HepG2 (cell line): Measurements from ENCODE around the gene CPNE5. TPM values are rescaled to one million over a fixed set of nuclear protein-coding genes. Genes with fewer than 3 reads are reported as not detected.

Experiments
- ARHGAP35 ChIP-seq: sonication (generic); formaldehyde crosslinking; IDR thresholded peaks from 2 replicates; pipeline ENCODE4 v1.9.0; 2022; ENCODE audit warnings: mild to moderate bottlenecking, inconsistent platforms, moderate library complexity, missing genetic modification reagents, borderline replicate concordance
- PCBP2 ChIP-seq: fragments of 200-400 bp; formaldehyde crosslinking; optimal IDR thresholded peaks from 2 replicates; pipeline ENCODE3; 2018; ENCODE audit warnings: low read length, low read depth; ENCODE audit not compliant: poor library complexity, severe bottlenecking
- PHF20 ChIP-seq: sonication (generic); formaldehyde crosslinking; IDR thresholded peaks from 2 replicates; pipeline ENCODE4 v1.5.0; 2020; ENCODE audit warnings: mild to moderate bottlenecking, missing genetic modification reagents
- SMC3 ChIP-seq: IDR thresholded peaks from 2 replicates; pipeline ENCODE4 v1.6.1; 2011; ENCODE audit warnings: low read length, improper control_type of control experiment
- SUZ12 ChIP-seq: fragments of 150-350 bp; IDR thresholded peaks from 2 replicates; pipeline ENCODE4 v1.6.1; 2014; ENCODE audit warnings: low read depth, low read length
- TBX2 ChIP-seq: sonication (generic); formaldehyde crosslinking; IDR thresholded peaks from 2 replicates; pipeline ENCODE4 v1.5.0; 2020; ENCODE audit warnings: missing genetic modification reagents, mild to moderate bottlenecking, borderline replicate concordance
- TCF12 ChIP-seq, 2 experiments: fragments of 450-650 bp in 1 of 2; sonication (generic) in 1 of 2; formaldehyde crosslinking in 1 of 2; IDR thresholded peaks; 2 replicates each; pipeline versions ENCODE4 v1.6.1 to v1.8.0; 2017 to 2022; ENCODE audit warnings: antibody characterized with exemption in 1 of 2, mild to moderate bottlenecking in 1 of 2, missing genetic modification reagents in 1 of 2, moderate library complexity in 1 of 2
- ZKSCAN8 ChIP-seq: IDR thresholded peaks from 2 replicates; pipeline ENCODE4 v1.6.1; 2016; ENCODE audit warnings: borderline replicate concordance, missing genetic modification reagents, missing compliant biosample characterization
- ZNF253 ChIP-seq: sonication (generic); formaldehyde crosslinking; IDR thresholded peaks from 2 replicates; pipeline ENCODE4 v1.8.0; 2022; ENCODE audit warnings: mild to moderate bottlenecking, missing genetic modification reagents, borderline replicate concordance
- ZNF678 ChIP-seq: sonication (generic); formaldehyde crosslinking; IDR thresholded peaks from 2 replicates; pipeline ENCODE4 v1.4.0; 2020; ENCODE audit warnings: mild to moderate bottlenecking, missing genetic modification reagents
- polyA plus RNA-seq, 8 experiments: library from polyadenylated mRNA; depleted of rRNA in 3 of 8; stranded (reverse) in 7 of 8; unstranded in 1 of 8; fragments of >200 nt; fragmentation: Illumina TruSeq in 4 of 8; extraction: Trizol in 4 of 8; gene quantifications; 2 replicates each; pipeline versions ENCODE4 v1.2.1 to v1.2.3, GENCODE V29; 2011 to 2016; ENCODE audit warnings: low read depth in 4 of 8, missing spikeins in 1 of 8, mixed read lengths in 1 of 8; ENCODE audit not compliant: insufficient read depth in 1 of 8
- total RNA-seq, 5 experiments: library from RNA; depleted of rRNA; stranded (reverse); fragments of >200 nt; fragmentation: Illumina TruSeq; extraction: Trizol; gene quantifications; 2 replicates each; pipeline ENCODE4 v1.2.3, GENCODE V29; 2016; ENCODE audit warnings: low read depth in 1 of 5
- TF ChIP-seq, protein P1 (sequence below): sonication (generic); formaldehyde crosslinking; IDR thresholded peaks from 2 replicates; pipeline ENCODE4 v1.5.0; 2020; ENCODE audit warnings: mild to moderate bottlenecking, missing genetic modification reagents
- TF ChIP-seq, protein P2 (sequence below): sonication (generic); formaldehyde crosslinking; IDR thresholded peaks from 2 replicates; pipeline ENCODE4 v1.5.0; 2020; ENCODE audit warnings: missing genetic modification reagents
- TF ChIP-seq, protein P3 (sequence below): sonication (generic); formaldehyde crosslinking; IDR thresholded peaks from 2 replicates; pipeline ENCODE4 v1.4.0; 2020; ENCODE audit warnings: missing genetic modification reagents
- TF ChIP-seq, protein P4 (sequence below): sonication (generic); formaldehyde crosslinking; IDR thresholded peaks from 2 replicates; pipeline ENCODE4 v1.5.0; 2020; ENCODE audit warnings: mild to moderate bottlenecking, missing genetic modification reagents
- TF ChIP-seq, protein P5 (sequence below): IDR thresholded peaks from 2 replicates; pipeline ENCODE4 v1.6.1; 2016; ENCODE audit warnings: low read depth, missing genetic modification reagents, missing compliant biosample characterization

CPNE5 gene
- total and polyA plus RNA-seq, 2 of the 13 experiments (the other 11 are each of a cell fraction or from before 2014, with no cell fraction given): 0.16 TPM; not detected in 1

DNA sequence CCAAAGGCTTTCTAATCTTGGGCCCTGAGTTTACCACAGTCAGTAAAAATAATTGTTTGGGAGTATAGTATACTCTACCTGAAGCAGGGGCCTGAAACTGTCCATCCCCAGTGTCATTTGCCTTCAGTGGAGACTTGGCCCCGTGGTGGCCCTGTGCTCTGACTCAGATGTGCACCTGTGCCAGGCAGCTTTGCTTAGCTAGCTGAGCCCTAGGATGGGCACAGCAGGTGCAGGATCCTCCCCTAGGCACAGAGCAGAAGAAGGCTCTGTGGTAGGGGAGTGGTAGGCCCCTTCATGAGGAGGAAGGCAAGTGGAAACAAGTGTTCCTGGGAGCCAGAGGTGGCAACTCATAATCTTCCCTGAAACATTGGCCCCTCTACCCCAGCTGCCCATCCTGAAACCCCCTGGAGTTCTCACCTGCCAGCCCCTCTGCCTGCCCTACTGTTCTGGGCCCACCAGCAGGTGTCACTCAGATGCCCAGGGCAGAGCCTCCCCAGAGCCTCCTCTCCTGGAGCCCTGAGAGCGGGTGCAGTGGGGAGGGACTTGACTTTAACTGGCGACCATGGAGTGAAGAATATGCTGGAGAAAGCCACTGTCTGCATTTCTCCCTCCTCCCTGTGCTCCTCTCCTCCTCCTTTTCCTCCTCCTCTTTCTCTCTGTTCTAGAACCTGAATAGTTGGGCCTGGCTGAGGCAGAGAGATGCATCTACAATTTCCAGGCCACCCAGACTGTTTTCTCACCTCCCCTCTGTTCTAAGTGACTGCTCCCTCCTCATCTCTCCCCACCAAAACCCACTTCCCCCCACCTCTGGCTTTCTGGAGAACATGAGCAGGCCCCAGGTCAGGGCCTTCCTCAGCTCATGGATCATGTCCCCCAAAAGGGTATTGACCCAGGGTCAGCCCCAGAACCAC lies 2.9 kb downstream of the CPNE5 start (continued):
- TF ChIP-seq, protein P1, sequence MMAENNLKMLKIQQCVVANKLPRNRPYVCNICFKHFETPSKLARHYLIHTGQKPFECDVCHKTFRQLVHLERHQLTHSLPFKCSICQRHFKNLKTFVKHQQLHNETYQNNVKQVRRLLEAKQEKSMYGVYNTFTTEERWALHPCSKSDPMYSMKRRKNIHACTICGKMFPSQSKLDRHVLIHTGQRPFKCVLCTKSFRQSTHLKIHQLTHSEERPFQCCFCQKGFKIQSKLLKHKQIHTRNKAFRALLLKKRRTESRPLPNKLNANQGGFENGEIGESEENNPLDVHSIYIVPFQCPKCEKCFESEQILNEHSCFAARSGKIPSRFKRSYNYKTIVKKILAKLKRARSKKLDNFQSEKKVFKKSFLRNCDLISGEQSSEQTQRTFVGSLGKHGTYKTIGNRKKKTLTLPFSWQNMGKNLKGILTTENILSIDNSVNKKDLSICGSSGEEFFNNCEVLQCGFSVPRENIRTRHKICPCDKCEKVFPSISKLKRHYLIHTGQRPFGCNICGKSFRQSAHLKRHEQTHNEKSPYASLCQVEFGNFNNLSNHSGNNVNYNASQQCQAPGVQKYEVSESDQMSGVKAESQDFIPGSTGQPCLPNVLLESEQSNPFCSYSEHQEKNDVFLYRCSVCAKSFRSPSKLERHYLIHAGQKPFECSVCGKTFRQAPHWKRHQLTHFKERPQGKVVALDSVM (CRISPR knock-in tag): peak; percentile 54; the same call in 1 of the 2 replicates
- TF ChIP-seq TBX2: 0 out of 2 replicates have a peak, but pooled peaks have one; percentile 22
- no peak for TF ChIP-seq ARHGAP35 (CRISPR knock-in tag)
- TF ChIP-seq PCBP2: no peak
- TF ChIP-seq, protein P2, sequence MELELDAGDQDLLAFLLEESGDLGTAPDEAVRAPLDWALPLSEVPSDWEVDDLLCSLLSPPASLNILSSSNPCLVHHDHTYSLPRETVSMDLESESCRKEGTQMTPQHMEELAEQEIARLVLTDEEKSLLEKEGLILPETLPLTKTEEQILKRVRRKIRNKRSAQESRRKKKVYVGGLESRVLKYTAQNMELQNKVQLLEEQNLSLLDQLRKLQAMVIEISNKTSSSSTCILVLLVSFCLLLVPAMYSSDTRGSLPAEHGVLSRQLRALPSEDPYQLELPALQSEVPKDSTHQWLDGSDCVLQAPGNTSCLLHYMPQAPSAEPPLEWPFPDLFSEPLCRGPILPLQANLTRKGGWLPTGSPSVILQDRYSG: no peak
- no peak for TF ChIP-seq ZNF253 (CRISPR knock-in tag)
- no peak for TF ChIP-seq SUZ12
- TF ChIP-seq ZNF678 (CRISPR knock-in tag): no peak
- TF ChIP-seq SMC3: peak; percentile 10; the same call in 1 of the 2 replicates
- TF ChIP-seq, protein P3, sequence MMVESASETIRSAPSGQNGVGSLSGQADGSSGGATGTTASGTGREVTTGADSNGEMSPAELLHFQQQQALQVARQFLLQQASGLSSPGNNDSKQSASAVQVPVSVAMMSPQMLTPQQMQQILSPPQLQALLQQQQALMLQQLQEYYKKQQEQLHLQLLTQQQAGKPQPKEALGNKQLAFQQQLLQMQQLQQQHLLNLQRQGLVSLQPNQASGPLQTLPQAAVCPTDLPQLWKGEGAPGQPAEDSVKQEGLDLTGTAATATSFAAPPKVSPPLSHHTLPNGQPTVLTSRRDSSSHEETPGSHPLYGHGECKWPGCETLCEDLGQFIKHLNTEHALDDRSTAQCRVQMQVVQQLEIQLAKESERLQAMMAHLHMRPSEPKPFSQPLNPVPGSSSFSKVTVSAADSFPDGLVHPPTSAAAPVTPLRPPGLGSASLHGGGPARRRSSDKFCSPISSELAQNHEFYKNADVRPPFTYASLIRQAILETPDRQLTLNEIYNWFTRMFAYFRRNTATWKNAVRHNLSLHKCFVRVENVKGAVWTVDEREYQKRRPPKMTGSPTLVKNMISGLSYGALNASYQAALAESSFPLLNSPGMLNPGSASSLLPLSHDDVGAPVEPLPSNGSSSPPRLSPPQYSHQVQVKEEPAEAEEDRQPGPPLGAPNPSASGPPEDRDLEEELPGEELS (CRISPR knock-in tag): no peak
- TF ChIP-seq, protein P4, sequence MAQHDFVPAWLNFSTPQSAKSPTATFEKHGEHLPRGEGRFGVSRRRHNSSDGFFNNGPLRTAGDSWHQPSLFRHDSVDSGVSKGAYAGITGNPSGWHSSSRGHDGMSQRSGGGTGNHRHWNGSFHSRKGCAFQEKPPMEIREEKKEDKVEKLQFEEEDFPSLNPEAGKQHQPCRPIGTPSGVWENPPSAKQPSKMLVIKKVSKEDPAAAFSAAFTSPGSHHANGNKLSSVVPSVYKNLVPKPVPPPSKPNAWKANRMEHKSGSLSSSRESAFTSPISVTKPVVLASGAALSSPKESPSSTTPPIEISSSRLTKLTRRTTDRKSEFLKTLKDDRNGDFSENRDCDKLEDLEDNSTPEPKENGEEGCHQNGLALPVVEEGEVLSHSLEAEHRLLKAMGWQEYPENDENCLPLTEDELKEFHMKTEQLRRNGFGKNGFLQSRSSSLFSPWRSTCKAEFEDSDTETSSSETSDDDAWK: no peak
- TF ChIP-seq TCF12 (IDR thresholded peaks at IDR 0.05): no peak
- TF ChIP-seq TCF12 (CRISPR knock-in tag; IDR thresholded peaks at IDR 0.05): no peak
- no peak for TF ChIP-seq ZKSCAN8 (CRISPR knock-in tag)
- TF ChIP-seq PHF20 (CRISPR knock-in tag): no peak
- TF ChIP-seq, protein P5, sequence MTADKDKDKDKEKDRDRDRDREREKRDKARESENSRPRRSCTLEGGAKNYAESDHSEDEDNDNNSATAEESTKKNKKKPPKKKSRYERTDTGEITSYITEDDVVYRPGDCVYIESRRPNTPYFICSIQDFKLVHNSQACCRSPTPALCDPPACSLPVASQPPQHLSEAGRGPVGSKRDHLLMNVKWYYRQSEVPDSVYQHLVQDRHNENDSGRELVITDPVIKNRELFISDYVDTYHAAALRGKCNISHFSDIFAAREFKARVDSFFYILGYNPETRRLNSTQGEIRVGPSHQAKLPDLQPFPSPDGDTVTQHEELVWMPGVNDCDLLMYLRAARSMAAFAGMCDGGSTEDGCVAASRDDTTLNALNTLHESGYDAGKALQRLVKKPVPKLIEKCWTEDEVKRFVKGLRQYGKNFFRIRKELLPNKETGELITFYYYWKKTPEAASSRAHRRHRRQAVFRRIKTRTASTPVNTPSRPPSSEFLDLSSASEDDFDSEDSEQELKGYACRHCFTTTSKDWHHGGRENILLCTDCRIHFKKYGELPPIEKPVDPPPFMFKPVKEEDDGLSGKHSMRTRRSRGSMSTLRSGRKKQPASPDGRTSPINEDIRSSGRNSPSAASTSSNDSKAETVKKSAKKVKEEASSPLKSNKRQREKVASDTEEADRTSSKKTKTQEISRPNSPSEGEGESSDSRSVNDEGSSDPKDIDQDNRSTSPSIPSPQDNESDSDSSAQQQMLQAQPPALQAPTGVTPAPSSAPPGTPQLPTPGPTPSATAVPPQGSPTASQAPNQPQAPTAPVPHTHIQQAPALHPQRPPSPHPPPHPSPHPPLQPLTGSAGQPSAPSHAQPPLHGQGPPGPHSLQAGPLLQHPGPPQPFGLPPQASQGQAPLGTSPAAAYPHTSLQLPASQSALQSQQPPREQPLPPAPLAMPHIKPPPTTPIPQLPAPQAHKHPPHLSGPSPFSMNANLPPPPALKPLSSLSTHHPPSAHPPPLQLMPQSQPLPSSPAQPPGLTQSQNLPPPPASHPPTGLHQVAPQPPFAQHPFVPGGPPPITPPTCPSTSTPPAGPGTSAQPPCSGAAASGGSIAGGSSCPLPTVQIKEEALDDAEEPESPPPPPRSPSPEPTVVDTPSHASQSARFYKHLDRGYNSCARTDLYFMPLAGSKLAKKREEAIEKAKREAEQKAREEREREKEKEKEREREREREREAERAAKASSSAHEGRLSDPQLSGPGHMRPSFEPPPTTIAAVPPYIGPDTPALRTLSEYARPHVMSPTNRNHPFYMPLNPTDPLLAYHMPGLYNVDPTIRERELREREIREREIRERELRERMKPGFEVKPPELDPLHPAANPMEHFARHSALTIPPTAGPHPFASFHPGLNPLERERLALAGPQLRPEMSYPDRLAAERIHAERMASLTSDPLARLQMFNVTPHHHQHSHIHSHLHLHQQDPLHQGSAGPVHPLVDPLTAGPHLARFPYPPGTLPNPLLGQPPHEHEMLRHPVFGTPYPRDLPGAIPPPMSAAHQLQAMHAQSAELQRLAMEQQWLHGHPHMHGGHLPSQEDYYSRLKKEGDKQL (CRISPR knock-in tag): no peak
